GM23248 (cell line): ENCODE data around the gene CCDC88C. TPM values are rescaled to one million over a fixed set of nuclear protein-coding genes. Genes with fewer than 3 reads are reported as not detected.

ENCODE experiments used
- DNase-seq: peaks from one replicate; pipeline ENCODE4 v3.0.0-alpha.2; 2015
- H2AFZ ChIP-seq: fragments of 200-600 bp; sonication (generic); 2 replicates; pipeline ENCODE4 v1.6.1; 2016; ENCODE audit warnings: antibody characterized with exemption
- H3F3A ChIP-seq: fragments of 200-600 bp; sonication (generic); 2 replicates; pipeline ENCODE4 v1.6.1; 2016; ENCODE audit warnings: mild to moderate bottlenecking, antibody characterized with exemption, mixed run types; ENCODE audit not compliant: insufficient read depth
- H3K27ac ChIP-seq: fragments of 200-600 bp; sonication (generic); 2 replicates; pipeline ENCODE4 v1.5.1; 2016; ENCODE audit warnings: mild to moderate bottlenecking
- H3K27me3 ChIP-seq: fragments of 200-600 bp; sonication (generic); replicated peaks from 2 replicates; pipeline ENCODE4 v1.6.1; 2016; ENCODE audit warnings: mild to moderate bottlenecking; ENCODE audit not compliant: insufficient read depth
- H3K36me3 ChIP-seq: fragments of 200-600 bp; sonication (generic); 2 replicates; pipeline ENCODE4 v1.6.1; 2016; ENCODE audit warnings: low read depth, mild to moderate bottlenecking
- H3K4me1 ChIP-seq: fragments of 200-600 bp; sonication (generic); 2 replicates; pipeline ENCODE4 v1.6.1; 2016; ENCODE audit warnings: mild to moderate bottlenecking; ENCODE audit not compliant: insufficient read depth
- H3K4me2 ChIP-seq: fragments of 200-600 bp; sonication (generic); one replicate; pipeline ENCODE4 v1.6.1; 2016; ENCODE audit warnings: mild to moderate bottlenecking; ENCODE audit not compliant: unreplicated experiment
- H3K4me3 ChIP-seq: fragments of 200-600 bp; sonication (generic); 2 replicates; pipeline ENCODE4 v1.5.1; 2016; ENCODE audit warnings: mild to moderate bottlenecking
- H3K79me2 ChIP-seq: fragments of 200-600 bp; sonication (generic); 2 replicates; pipeline ENCODE4 v1.6.1; 2016; ENCODE audit warnings: mild to moderate bottlenecking; ENCODE audit not compliant: insufficient read depth
- H3K9ac ChIP-seq: fragments of 200-600 bp; sonication (generic); 2 replicates; pipeline ENCODE4 v1.6.1; 2016; ENCODE audit warnings: mild to moderate bottlenecking
- H3K9me2 ChIP-seq: fragments of 200-600 bp; sonication (generic); 2 replicates; pipeline ENCODE4 v1.6.1; 2016; ENCODE audit warnings: mixed run types, mild to moderate bottlenecking, moderate library complexity; ENCODE audit not compliant: insufficient read depth
- H3K9me3 ChIP-seq: fragments of 200-600 bp; sonication (generic); one replicate; pipeline ENCODE4 v1.6.1; 2017; ENCODE audit warnings: low read depth
- H4K20me1 ChIP-seq: fragments of 200-600 bp; sonication (generic); 2 replicates; pipeline ENCODE4 v1.6.0; 2016; ENCODE audit not compliant: insufficient read depth
- EZH2 ChIP-seq: fragments of 200-600 bp; sonication (generic); IDR thresholded peaks from 2 replicates; pipeline ENCODE4 v1.6.1; 2018; ENCODE audit warnings: antibody characterized with exemption, mild to moderate bottlenecking; ENCODE audit not compliant: insufficient read depth, poor library complexity, severe bottlenecking
- EZH2phosphoT487 ChIP-seq: fragments of 200-600 bp; sonication (generic); IDR thresholded peaks from 2 replicates; pipeline ENCODE4 v1.6.1; 2018; ENCODE audit warnings: antibody characterized with exemption, moderate library complexity, mild to moderate bottlenecking, low read depth; ENCODE audit not compliant: insufficient read depth
- WGBS, 2 experiments: methylation state at CpG; one replicate each; pipeline ENCODE4 v1.1.6; 2015 to 2017; ENCODE audit warnings: low lambda C conversion rate in 2 of 2, low coverage in 1 of 2; ENCODE audit errors: missing lambda C conversion rate in 2 of 2; 5-methylcytosine and 5-hydroxymethylcytosine counted together
- in situ Hi-C: fragments of 300-500 bp; cut with MboI; formaldehyde crosslinking; loops from 2 replicates; pipeline ENCODE4 v1.15.0; 2020
- polyA plus RNA-seq: library from polyadenylated mRNA; unstranded; fragments of >200 nt; fragmentation: Nextera tagmentation; extraction: Ambion mirVana; gene quantifications from 2 replicates; pipeline ENCODE4 v1.2.1, GENCODE V29; 2016
- total RNA-seq: library from RNA; depleted of rRNA; stranded (reverse); fragments of >200 nt; shearing (Covaris generic); gene quantifications from 2 replicates; pipeline ENCODE4 v1.2.3, GENCODE V29; 2014

CCDC88C gene
- total and polyA plus RNA-seq, 2 experiments from 2014 or later: not detected

DNA sequence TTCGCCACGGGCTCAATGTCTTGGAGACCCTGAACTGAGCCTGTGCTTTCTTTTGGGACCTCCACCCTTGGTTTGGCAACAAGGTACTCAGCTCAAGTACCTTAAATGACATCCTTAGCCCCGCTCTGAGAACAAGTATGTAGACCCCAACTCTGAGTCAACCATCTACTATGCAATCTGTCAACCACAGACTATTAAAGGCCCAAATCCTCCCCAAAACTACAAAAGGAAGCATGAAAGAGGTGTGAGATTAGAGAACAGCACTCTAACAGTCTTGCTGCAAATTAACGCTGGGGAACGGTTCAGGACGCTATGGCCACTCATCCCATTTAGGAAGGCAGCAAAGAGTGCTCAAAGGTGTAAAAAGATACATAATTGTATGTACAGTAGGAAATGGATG, 52.1 kb downstream of the CCDC88C start:
- Histone ChIP-seq H3K9ac (no peak overlapping the region), H3K4me2 (no peak overlapping the region), H3K9me3 (no peaks in the 10 kb centered on the region), H3K4me3 (no peak overlapping the region), H3K79me2 (no peaks in the 10 kb centered on the region), H3K4me1 (no peaks in the 10 kb centered on the region), H3F3A (no peaks in the 10 kb centered on the region), H3K27ac (no peak overlapping the region), H3K27me3 (peaks cover 26% of the 10 kb centered on the region), H3K9me2 (no peaks in the 10 kb centered on the region), H2AFZ (no peak overlapping the region), H3K36me3 (no peaks in the 10 kb centered on the region), H4K20me1 (no peaks in the 10 kb centered on the region)
- no peak for DNase-seq
- 75 to 93% methylated on average over 6 of the region's 6 CpGs for WGBS, 2 experiments
- TF ChIP-seq EZH2phosphoT487 (no peak), EZH2 (no peak)
- in situ Hi-C loops: no loop called here

DNA sequence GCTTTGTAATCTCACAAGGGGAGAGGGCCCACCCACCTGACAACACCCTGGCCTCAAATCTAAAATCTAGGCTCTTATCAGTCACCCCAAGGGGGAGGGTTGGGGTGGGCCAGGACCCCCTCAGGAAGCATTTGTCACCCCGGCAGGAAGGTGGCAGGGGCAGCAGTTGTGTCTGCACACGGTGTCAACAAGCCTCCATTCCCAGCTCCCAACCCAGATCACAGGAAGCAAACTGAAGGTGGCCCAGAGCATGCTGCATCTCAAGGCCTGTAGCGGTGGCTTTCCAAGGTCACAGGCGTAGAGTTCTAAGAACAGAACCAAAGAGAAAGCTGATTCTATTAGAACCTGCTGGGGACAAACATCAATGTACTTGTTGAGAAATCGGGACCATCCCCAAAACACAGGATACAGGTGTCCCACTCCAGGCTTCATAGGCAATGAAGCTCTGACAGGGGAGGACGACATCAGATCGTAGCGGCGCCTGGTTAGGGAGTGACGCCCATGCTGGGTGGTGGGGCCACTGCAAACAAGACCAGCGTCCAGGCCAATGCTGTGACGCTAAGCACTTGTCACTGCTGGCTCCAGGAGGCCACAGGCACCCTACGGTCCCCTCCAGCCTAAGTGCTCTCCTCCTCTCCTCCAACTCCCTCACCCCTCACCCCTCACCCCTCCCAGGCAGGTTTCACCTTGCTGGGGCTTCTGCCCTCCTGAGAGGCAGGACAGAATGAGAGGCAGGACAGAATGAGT, 52.9 kb downstream of the CCDC88C start:
- H3K27ac ChIP-seq: no peak overlapping the region
- no peaks in the 10 kb centered on the region for H3K79me2 ChIP-seq
- H2AFZ ChIP-seq: no peak overlapping the region
- no peaks in the 10 kb centered on the region for H3K9me2 ChIP-seq
- H3F3A ChIP-seq: no peaks in the 10 kb centered on the region
- WGBS, 2 experiments: 71 to 76% methylated on average over 13 of the region's 13 CpGs
- in situ Hi-C loops: no loop called here
- no peak for DNase-seq
- H4K20me1 ChIP-seq: no peaks in the 10 kb centered on the region
- no peaks in the 10 kb centered on the region for H3K36me3 ChIP-seq
- TF ChIP-seq EZH2 (no peak), EZH2phosphoT487 (no peak)
- peaks cover 24% of the 10 kb centered on the region for H3K27me3 ChIP-seq
- H3K9ac ChIP-seq: no peak overlapping the region
- H3K9me3 ChIP-seq: no peaks in the 10 kb centered on the region
- H3K4me2 ChIP-seq: no peak overlapping the region
- no peaks in the 10 kb centered on the region for H3K4me1 ChIP-seq
- H3K4me3 ChIP-seq: no peak overlapping the region

DNA sequence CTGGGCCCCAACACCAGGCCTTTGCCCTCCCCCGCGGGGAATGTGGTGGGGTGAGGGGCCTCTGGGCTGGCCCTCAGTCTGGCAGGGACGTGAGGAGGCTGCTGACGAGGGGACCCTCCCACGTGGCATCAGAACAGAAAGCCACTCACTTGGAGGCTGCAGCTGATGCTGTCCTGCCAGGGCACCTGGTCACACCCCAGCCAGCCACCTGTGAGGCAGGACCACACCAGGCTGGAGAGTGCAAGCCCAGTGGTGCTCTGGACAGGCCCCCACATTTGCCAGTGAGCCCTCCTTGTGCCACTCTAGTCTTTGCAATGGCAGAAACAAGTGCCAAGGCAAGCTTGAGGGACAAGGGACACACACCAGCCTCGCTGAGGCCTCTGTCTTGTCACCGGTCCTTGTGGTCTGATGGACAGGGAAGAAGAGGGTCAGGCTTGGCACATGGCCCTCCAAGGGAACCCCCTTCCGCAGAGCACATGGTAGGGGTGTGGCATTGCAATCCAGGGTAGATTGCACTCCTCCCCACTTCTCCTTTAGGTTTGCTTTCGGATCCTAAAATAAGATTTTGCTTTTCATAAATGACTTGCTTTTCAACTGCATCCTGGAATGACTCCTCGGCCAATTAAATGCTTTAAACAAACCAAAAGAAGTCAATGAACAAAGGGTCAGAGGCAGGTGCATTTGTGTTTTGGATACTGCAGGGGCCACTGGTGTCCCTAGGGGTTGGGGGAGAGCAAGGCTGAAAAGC, 53.7 kb downstream of the CCDC88C start:
- no peak overlapping the region for H3K9ac ChIP-seq
- H3K9me2 ChIP-seq: no peaks in the 10 kb centered on the region
- no peaks in the 10 kb centered on the region for H3K4me1 ChIP-seq
- H3K4me3 ChIP-seq: no peak overlapping the region
- no peaks in the 10 kb centered on the region for H3K9me3 ChIP-seq
- H4K20me1 ChIP-seq: no peaks in the 10 kb centered on the region
- no peak for TF ChIP-seq EZH2
- no peaks in the 10 kb centered on the region for H3F3A ChIP-seq
- no peaks in the 10 kb centered on the region for H3K36me3 ChIP-seq
- no peaks in the 10 kb centered on the region for H3K79me2 ChIP-seq
- no peak overlapping the region for H3K4me2 ChIP-seq
- H3K27ac ChIP-seq: no peak overlapping the region
- in situ Hi-C loops: no loop called here
- H3K27me3 ChIP-seq: peaks cover 22% of the 10 kb centered on the region
- no peak overlapping the region for H2AFZ ChIP-seq
- WGBS, 2 experiments: 61 to 66% methylated on average over 10 of the region's 10 CpGs
- DNase-seq: no peak

DNA sequence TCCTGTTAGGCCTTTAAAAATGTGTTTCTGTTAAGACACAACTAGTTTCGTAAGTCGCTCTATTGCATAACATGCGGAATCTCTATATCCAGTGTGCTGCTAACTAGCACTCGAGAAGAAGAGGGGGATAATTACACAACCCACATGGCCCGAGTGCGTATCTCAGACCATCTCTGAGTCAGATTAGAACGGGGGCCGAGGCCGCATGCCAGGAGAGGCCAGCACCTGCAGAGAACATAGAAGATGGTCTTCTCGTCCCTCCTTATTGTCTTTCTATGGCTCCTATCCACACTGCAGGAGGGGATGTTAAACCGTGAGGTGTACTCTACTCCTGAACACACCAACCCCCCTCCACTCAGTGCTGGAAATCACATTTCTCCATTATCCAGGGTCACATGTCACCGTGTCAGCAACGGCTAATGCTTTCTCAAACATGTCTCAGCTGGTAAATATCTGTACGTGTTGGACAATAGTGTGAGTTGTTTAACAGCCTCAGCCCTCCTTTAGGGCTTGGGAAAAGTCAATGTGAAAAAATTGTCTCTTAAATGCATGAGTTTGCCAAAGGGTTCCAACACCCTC, 56.3 kb downstream of the CCDC88C start:
- Histone ChIP-seq H2AFZ (no peak overlapping the region), H3K4me1 (no peaks in the 10 kb centered on the region), H3K4me3 (no peak overlapping the region), H3K9ac (no peak overlapping the region), H3K36me3 (no peaks in the 10 kb centered on the region), H3K9me2 (no peaks in the 10 kb centered on the region), H3K27me3 (peaks cover 40% of the 10 kb centered on the region), H3K79me2 (no peaks in the 10 kb centered on the region), H3K9me3 (no peaks in the 10 kb centered on the region), H3F3A (no peaks in the 10 kb centered on the region), H3K27ac (no peak overlapping the region), H4K20me1 (no peaks in the 10 kb centered on the region), H3K4me2 (no peak overlapping the region)
- no peak for DNase-seq
- TF ChIP-seq EZH2phosphoT487: no peak
- no peak for TF ChIP-seq EZH2
- 76 to 77% methylated on average over 14 of the region's 14 CpGs for WGBS, 2 experiments
- in situ Hi-C loops: no loop called here
